ENCODE measurements around the gene WDR27. TPM values are rescaled to one million over a fixed set of nuclear protein-coding genes. Genes with fewer than 3 reads are reported as not detected.

Gene WDR27
- total and polyA plus RNA-seq, 9 donors: 16.6 to 53.4 (median 38.7) TPM

DNA sequence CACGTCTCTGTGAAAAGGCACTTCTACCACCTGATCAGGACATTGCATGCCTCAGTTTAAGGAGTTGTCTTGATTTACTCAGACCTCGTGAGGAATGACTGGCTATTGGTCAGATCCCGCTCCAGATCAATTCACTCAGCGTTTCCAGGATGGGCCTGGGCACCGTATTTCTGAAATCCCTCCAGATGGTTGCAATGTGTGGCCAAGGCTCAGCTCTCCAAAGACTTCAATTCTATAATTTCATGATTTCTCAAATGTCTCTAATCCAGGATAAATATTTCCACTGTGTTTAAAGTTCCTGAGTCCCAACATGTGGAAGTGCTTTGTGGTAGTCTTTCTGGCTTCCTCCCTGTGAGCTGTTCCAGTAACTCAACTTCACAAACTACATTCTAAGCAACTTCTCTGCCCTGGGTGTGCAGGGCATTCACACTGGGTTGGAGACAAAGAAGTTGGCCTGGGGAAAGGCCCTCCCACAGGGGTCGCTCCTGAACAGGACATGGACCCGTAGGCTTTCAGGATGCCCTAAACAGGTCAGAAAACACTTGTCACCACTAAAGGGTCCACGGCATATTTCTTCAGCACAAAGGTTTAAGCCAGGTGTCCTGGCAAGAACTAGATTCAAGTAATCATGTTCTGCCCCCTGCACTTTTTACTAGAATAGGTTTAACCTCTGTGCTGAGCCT is 212.1 kb downstream of the WDR27 start:
- Histone ChIP-seq H3K27ac (no peak overlapping the region), H3K4me1 (ENCODE audit: insufficient read depth) (peaks cover 5% of the 10 kb centered on the region), H3K4me3 (no peak overlapping the region), H3K27me3 (no peaks in the 10 kb centered on the region), H3K36me3 (no peaks in the 10 kb centered on the region), H3K9me3 (no peaks in the 10 kb centered on the region)
- DNase-seq: no peak
- 85 to 91% (median 91%) methylated on average over 8 of the region's 8 CpGs for WGBS, 3 donors
- TF ChIP-seq EP300 (IDR thresholded peaks at IDR 0.05) (no peak), POLR2A (IDR thresholded peaks at IDR 0.05) (no peak)
- TF ChIP-seq, protein P1, sequence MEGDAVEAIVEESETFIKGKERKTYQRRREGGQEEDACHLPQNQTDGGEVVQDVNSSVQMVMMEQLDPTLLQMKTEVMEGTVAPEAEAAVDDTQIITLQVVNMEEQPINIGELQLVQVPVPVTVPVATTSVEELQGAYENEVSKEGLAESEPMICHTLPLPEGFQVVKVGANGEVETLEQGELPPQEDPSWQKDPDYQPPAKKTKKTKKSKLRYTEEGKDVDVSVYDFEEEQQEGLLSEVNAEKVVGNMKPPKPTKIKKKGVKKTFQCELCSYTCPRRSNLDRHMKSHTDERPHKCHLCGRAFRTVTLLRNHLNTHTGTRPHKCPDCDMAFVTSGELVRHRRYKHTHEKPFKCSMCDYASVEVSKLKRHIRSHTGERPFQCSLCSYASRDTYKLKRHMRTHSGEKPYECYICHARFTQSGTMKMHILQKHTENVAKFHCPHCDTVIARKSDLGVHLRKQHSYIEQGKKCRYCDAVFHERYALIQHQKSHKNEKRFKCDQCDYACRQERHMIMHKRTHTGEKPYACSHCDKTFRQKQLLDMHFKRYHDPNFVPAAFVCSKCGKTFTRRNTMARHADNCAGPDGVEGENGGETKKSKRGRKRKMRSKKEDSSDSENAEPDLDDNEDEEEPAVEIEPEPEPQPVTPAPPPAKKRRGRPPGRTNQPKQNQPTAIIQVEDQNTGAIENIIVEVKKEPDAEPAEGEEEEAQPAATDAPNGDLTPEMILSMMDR (IDR thresholded peaks at IDR 0.05): no peak
- intact Hi-C loops (cut with DNase I): loop anchor here in 1 of 4 donors (5.0 to 10.0 kb wide), 2 partner anchors 532 to 585 kb away; no protein-coding TSS in a partner anchor

DNA sequence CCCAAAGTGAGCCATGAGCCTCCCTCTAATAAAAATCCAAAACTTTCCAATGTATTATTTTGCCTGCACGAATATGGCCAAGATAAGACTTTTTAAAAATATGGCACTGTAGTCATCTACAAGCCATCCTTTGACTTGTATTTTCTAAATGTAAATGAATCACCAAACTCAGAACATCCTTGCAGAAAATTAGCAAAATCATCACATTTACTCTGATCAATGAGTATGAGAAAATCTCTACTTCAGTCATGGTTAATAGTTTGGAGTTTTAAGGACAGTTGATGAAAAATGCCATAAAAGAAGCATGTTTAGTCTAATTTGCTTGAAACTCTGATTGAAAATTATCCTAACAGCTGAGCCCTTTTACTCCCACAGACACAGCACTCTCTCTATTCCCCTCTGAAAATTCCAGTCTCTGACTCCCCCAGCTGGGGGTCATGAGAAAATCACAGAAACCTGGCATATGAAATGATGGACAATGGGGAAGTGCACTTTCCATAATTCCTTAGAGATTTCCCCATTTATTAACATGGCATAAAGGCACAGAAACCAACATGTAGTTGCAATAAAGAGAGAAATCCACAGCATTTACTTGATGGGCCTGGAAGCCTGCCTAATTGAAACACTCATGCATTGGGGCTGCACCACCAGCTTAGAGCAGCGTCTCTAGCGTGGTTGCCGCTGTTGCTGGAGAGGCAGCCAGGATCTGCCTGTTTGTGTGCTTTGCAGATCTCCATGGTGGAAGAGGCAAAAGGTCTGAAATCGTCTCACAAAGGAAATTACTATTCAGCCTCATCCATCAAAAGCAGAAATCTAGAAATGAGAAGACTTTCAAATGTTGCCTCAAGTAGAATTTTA is 214.0 kb downstream of the WDR27 start:
- DNase-seq: peak in 2 of 5 donors; percentile 26 to 47
- H3K9me3 ChIP-seq: no peaks in the 10 kb centered on the region
- no peaks in the 10 kb centered on the region for H3K27me3 ChIP-seq
- no peaks in the 10 kb centered on the region for H3K36me3 ChIP-seq
- H3K4me1 ChIP-seq (ENCODE audit: insufficient read depth): peaks cover 5% of the 10 kb centered on the region
- 25 to 39% (median 30%) methylated on average over 5 of the region's 5 CpGs for WGBS, 3 donors
- no peak overlapping the region for H3K4me3 ChIP-seq
- H3K27ac ChIP-seq: no peak overlapping the region
- no peak for TF ChIP-seq POLR2A (IDR thresholded peaks at IDR 0.05)
- TF ChIP-seq, protein P1 (IDR thresholded peaks at IDR 0.05): peak; percentile 20 to 49 (median 49)
- intact Hi-C loops (cut with DNase I): loop anchor here in 1 of 4 donors (5.0 to 10.0 kb wide), 2 partner anchors 531 to 583 kb away; no protein-coding TSS in a partner anchor

- TF ChIP-seq POLR2A (IDR thresholded peaks at IDR 0.05): no peak
- no peak for TF ChIP-seq EP300 (IDR thresholded peaks at IDR 0.05)
- TF ChIP-seq, protein P1 (IDR thresholded peaks at IDR 0.05): no peak
- intact Hi-C loops (cut with DNase I): loop anchor here in 2 of 4 donors (5.0 to 10.0 kb wide), 2 partner anchors 338 to 575 kb away; no protein-coding TSS in a partner anchor
These were observed 221.9 kb downstream of the WDR27 start for GRCh38 chr6:169479783-169480495.

GRCh38 chr6:169474362-169474761 is 227.5 kb downstream of the WDR27 start:
- intact Hi-C loops (cut with DNase I): no loop called here
- H3K4me3 ChIP-seq: no peak overlapping the region
- no peak overlapping the region for H3K27ac ChIP-seq
- no peak for TF ChIP-seq EP300 (IDR thresholded peaks at IDR 0.05)
- TF ChIP-seq, protein P1 (IDR thresholded peaks at IDR 0.05): no peak
- TF ChIP-seq POLR2A (IDR thresholded peaks at IDR 0.05): no peak
- WGBS, 3 donors: 94 to 98% (median 96%) methylated on average over 1 of the region's 1 CpG
- no peaks in the 10 kb centered on the region for H3K9me3 ChIP-seq
- no peaks in the 10 kb centered on the region for H3K27me3 ChIP-seq
- DNase-seq: no peak
- no peaks in the 10 kb centered on the region for H3K36me3 ChIP-seq
- H3K4me1 ChIP-seq (ENCODE audit: insufficient read depth): no peaks in the 10 kb centered on the region

More at GRCh38 chr6:169479783-169480495, 221.9 kb downstream of the WDR27 start:
- Histone ChIP-seq H3K27ac (no peak overlapping the region), H3K4me3 (no peak overlapping the region), H3K9me3 (no peaks in the 10 kb centered on the region), H3K36me3 (no peaks in the 10 kb centered on the region), H3K4me1 (ENCODE audit: insufficient read depth) (no peaks in the 10 kb centered on the region), H3K27me3 (no peaks in the 10 kb centered on the region)
- WGBS, 3 donors: 97 to 98% (median 98%) methylated on average over 32 to 34 of the region's 34 CpGs
- DNase-seq: no peak
